HG02759 (cell line): ENCODE results near the gene PCDHGA11.
"Not testable (repeated sequence)": the region's sequence is repeated elsewhere in the genome, so short reads cannot be mapped to it uniquely, and the experiment has no call there.

ENCODE experiments used
- ATAC-seq: cut with Tn5 transposase; IDR thresholded peaks from one replicate; pipeline ENCODE4 v1.9.1; 2021; ENCODE audit warnings: mild to moderate bottlenecking, moderate library complexity; ENCODE audit not compliant: unreplicated experiment

Gene PCDHGA11

DNA sequence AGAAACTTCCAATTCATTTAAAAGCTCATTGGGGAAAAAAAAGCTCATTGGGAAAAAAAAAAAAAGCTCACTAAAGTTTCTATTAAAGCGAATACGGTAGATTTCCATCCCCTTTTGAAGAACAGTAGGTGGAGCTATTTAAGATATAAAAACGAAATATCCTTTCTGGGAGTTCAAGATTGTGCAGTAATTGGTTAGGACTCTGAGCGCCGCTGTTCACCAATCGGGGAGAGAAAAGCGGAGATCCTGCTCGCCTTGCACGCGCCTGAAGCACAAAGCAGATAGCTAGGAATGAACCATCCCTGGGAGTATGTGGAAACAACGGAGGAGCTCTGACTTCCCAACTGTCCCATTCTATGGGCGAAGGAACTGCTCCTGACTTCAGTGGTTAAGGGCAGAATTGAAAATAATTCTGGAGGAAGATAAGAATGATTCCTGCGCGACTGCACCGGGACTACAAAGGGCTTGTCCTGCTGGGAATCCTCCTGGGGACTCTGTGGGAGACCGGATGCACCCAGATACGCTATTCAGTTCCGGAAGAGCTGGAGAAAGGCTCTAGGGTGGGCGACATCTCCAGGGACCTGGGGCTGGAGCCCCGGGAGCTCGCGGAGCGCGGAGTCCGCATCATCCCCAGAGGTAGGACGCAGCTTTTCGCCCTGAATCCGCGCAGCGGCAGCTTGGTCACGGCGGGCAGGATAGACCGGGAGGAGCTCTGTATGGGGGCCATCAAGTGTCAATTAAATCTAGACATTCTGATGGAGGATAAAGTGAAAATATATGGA lies 9.7 kb downstream of the PCDHGA11 start, which contains the start of gene PCDHGA12:
Gene PCDHGA12 (plus strand): TSS at position 176 of the 782 bp plus-strand sequence. CDS start 253 bp downstream, at position 429.
- ATAC-seq = peak; percentile 79

- peak; percentile 54 for ATAC-seq
Measured at GRCh38 chr5:141431286-141431685, 10.4 kb downstream of the PCDHGA11 start.

DNA sequence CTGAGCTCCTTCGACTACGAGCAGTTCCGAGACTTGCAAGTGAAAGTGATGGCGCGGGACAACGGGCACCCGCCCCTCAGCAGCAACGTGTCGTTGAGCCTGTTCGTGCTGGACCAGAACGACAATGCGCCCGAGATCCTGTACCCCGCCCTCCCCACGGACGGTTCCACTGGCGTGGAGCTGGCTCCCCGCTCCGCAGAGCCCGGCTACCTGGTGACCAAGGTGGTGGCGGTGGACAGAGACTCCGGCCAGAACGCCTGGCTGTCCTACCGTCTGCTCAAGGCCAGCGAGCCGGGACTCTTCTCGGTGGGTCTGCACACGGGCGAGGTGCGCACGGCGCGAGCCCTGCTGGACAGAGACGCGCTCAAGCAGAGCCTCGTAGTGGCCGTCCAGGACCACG lies 11.5 kb downstream of the PCDHGA11 start:
- ATAC-seq = not testable (repeated sequence)

DNA sequence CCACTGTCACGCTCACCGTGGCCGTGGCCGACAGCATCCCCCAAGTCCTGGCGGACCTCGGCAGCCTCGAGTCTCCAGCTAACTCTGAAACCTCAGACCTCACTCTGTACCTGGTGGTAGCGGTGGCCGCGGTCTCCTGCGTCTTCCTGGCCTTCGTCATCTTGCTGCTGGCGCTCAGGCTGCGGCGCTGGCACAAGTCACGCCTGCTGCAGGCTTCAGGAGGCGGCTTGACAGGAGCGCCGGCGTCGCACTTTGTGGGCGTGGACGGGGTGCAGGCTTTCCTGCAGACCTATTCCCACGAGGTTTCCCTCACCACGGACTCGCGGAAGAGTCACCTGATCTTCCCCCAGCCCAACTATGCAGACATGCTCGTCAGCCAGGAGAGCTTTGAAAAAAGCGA lies 11.9 kb downstream of the PCDHGA11 start:
- not testable (repeated sequence) for ATAC-seq

DNA sequence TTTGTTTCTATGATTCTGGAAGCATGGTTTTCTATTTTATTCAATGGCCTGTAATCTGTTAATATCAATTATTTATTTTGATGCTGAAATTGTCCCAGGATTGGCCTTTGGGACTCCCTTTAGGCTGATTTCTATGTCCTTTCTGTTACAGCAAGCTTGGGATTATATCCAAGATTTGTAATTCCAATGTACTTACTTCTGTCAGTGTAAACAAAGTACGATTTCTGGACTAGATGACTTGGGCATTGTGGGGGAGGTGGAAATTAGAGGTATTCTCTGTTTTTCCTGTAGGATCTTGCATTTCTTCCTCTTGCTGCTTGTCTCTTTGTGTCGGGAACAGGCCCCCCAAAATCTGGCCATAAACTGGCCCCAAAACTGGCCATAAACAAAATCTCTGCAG lies 13.2 kb downstream of the PCDHGA11 start:
- ATAC-seq = no peak

DNA sequence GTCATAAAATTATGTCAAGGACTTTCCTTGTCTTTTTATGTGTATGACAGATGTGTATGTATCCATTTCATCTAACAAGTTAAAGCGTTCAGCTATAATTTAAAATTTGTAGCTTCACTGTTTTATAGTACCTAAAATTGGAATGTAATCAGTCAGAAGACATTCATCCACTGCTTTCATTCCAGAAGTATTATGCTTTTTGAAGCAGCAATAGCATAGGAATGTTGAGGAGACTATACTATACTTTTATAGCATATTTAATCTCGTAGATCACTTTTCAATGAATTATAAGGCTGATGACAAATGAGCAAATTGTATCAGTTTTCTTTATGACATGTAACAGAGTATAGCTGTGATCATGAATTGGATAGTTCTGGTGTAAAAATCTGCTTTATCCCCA lies 16.4 kb downstream of the PCDHGA11 start:
- no peak for ATAC-seq

- no peak for ATAC-seq
Measured at GRCh38 chr5:141439411-141440141, 18.7 kb downstream of the PCDHGA11 start.

- ATAC-seq = no peak
Measured at GRCh38 chr5:141440341-141440740, 19.5 kb downstream of the PCDHGA11 start.

DNA sequence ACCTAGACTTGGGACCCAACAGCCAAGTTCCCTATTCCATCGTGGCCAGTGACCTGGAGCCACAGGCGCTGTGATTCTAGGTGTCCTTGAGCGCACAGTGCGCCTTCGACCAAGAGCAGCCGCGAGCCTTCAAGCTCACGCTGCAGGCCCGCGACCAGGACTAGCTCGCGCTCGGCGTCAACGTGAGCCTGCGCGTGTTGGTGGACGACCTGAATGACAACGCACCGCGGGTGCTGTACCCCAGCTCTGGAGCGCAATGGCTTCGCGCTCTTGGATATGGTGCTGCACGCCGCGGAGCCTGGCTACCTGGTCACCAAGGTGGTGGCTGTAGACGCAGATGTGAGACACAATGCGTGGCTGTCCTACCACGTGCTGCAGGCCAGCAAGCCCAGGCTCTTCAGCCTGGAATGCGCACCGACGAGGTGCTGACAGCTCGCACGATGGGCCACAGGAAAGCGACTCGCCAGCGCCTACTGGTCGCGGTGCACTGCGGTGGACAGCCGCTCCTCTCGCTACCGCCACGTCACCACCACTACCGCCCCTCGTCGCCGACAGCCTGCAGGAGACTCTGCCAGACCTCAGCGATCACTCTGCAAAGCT lies 20.8 kb downstream of the PCDHGA11 start:
- ATAC-seq = no peak

DNA sequence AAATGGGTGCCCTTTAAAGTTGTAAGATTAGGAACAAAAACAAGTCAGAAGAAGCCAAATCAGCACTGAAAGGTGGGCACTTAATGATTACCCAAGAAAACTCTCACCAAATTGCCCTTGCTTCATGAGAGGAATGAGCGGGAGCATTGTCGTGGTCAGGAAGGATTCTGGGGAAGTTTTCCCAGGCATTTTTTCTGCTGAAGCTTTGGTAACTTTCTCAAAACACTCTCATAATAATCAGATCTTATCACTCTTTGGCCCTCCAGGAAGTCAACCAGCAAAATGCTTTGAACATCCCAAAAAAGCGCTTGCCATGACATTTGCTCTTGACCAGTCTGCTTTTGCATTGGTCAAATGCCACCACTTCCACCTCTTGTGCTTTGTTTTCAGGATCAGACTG lies 44.5 kb downstream of the PCDHGA11 start:
- ATAC-seq = no peak
